Astrocyte of the spinal cord (primary cell): ENCODE results near the gene RAB35.

ENCODE experiments used
- DNase-seq: peaks from one replicate; pipeline ENCODE4 v3.0.0; 2011; ENCODE audit warnings: low read depth, low spot score
- H3K4me3 ChIP-seq: 2 replicates; pipeline ENCODE4 v1.5.1; 2011; ENCODE audit warnings: low read depth, mild to moderate bottlenecking, low read length, moderate library complexity
- CTCF ChIP-seq: IDR thresholded peaks from 2 replicates; pipeline ENCODE4 v1.5.1; 2012; ENCODE audit warnings: low read depth, mild to moderate bottlenecking, low read length, inconsistent platforms
- in situ Hi-C: cut with HindIII; loops from 2 replicates; pipeline ENCODE4 v1.10.0; 2017; ENCODE audit warnings: low sequenced_read_pairs

Gene RAB35

GRCh38 chr12:120118321-120119061, 1.9 kb upstream of the RAB35 start:
- in situ Hi-C loops = no loop called here
- H3K4me3 ChIP-seq = peak overlapping the region; percentile 88
- TF ChIP-seq CTCF = no peak
- peak; percentile 17 for DNase-seq

GRCh38 chr12:120117961-120118320, 1.4 kb upstream of the RAB35 start:
- in situ Hi-C loops = no loop called here
- DNase-seq = no peak
- peak overlapping the region; percentile 88 for H3K4me3 ChIP-seq
- no peak for TF ChIP-seq CTCF

GRCh38 chr12:120116792-120117651, 469 bp upstream of the RAB35 start:
- TF ChIP-seq CTCF = no peak
- in situ Hi-C loops = no loop called here
- peak; percentile 95 for DNase-seq
- H3K4me3 ChIP-seq = peak overlapping the region; percentile 88

- DNase-seq = peak; percentile 20
- no peak for TF ChIP-seq CTCF
- in situ Hi-C loops = no loop called here
- H3K4me3 ChIP-seq = peak overlapping the region; percentile 88
Measured at GRCh38 chr12:120115692-120116440, 687 bp downstream of the RAB35 start.

- in situ Hi-C loops = no loop called here
- H3K4me3 ChIP-seq = peak overlapping the region; percentile 88
- peak; percentile 35 for DNase-seq
- no peak for TF ChIP-seq CTCF
Measured at GRCh38 chr12:120115066-120115465, 1.5 kb downstream of the RAB35 start.
